ENCODE results near the gene FARS2.

FARS2 gene

DNA sequence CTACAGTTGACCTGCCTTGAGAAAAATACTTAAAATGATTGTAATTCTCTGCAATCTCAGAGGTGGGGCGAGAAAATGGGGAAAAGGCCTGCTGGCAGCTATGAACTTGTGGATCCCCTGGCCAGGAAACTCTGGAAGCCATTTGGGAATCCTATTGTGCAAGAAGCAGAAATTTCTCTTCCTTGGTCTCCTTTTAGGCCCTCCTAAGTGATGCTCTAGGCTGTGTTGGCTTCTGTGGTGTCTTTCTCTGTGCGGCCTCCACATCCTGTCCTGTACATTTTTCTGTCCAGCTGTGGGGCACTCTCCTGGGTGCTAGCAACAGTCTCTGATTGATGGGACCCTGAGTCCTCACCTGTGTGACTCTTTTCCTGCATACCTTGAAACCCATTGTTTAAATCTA is 290.9 kb downstream of the FARS2 start:
- H2BK120ac ChIP-seq (ENCODE audit: insufficient read depth, low read length, poor library complexity), result no peak overlapping the region
- no peak overlapping the region for H2BK12ac ChIP-seq (ENCODE audit: low read length)
- peaks cover 0 to 6% of the 10 kb centered on the region in 2 experiments for H3K4me1 ChIP-seq (ENCODE audit: control insufficient read depth in 1 of 2, insufficient read depth in 2 of 2, low read length in 2 of 2)
- DNase-seq, result no peak
- no peak overlapping the region for H3K4ac ChIP-seq (ENCODE audit: low read depth, low read length)
- H3K18ac ChIP-seq (ENCODE audit: low read length), result no peak overlapping the region
- H4K8ac ChIP-seq (ENCODE audit: low read depth, low read length), result no peak overlapping the region
- no peak overlapping the region for H4K12ac ChIP-seq (ENCODE audit: low read depth, low read length)
- peaks cover 3% of the 10 kb centered on the region for H3K9me3 ChIP-seq (ENCODE audit: insufficient read depth, low read depth, low read length)
- H3K27ac ChIP-seq (ENCODE audit: low read depth, low read length), result no peak overlapping the region
- H4K91ac ChIP-seq (ENCODE audit: low read depth, low read length), result no peak overlapping the region
- H3K4me2 ChIP-seq (ENCODE audit: low read length), result no peak overlapping the region
- no peaks in the 10 kb centered on the region for H3K79me2 ChIP-seq (ENCODE audit: control insufficient read depth, insufficient read depth, low read length, poor library complexity)
- H3K4me3 ChIP-seq (ENCODE audit: low read depth, low read length), result no peak overlapping the region
- peaks cover 0 to 4% of the 10 kb centered on the region in 2 experiments for H3K36me3 ChIP-seq (ENCODE audit: control insufficient read depth in 1 of 2, insufficient read depth in 2 of 2, low read length in 2 of 2)
- no peaks in the 10 kb centered on the region for H3K27me3 ChIP-seq (ENCODE audit: insufficient read depth, low read length)
- no peaks in the 10 kb centered on the region for H3K79me1 ChIP-seq (ENCODE audit: low read length)
- H3K9ac ChIP-seq (ENCODE audit: low read length), result no peak overlapping the region
- no peak overlapping the region for H2AK5ac ChIP-seq (ENCODE audit: low read length)
- no peak overlapping the region for H2AFZ ChIP-seq (ENCODE audit: insufficient read depth, low read length, poor library complexity)
- no peak overlapping the region for H2BK5ac ChIP-seq (ENCODE audit: low read depth, low read length, poor library complexity)
- WGBS (ENCODE audit: extremely low coverage, insufficient coverage, insufficient read length), result no CpG with 5 or more reads among the region's 2 CpGs
- no peak overlapping the region for H3K14ac ChIP-seq (ENCODE audit: low read length)
- no peak overlapping the region for H3K23ac ChIP-seq (ENCODE audit: low read length)

DNA sequence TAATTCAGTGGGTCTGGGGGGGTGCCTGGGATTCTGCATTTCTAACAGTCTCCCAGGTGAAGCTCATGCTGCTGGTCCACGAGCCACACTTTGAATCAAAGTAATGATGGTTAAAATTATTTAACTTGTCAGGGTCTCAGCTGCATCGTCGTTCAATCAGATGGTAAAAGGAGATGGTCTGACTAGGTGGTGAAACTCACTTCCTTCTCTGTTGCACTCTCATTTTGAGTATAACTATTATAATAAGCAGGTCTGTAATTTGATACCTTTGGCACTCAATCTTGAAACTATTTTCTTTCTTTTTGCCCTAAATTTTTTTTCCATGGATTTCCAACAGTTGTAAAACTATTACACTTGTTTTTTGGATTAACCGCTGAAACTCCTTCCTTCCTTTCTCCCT is 292.5 kb downstream of the FARS2 start:
- Histone ChIP-seq H3K27ac (ENCODE audit: low read depth, low read length) (no peak overlapping the region), H2BK120ac (ENCODE audit: insufficient read depth, low read length, poor library complexity) (no peak overlapping the region)
- WGBS (ENCODE audit: extremely low coverage, insufficient coverage, insufficient read length), result no CpG with 5 or more reads among the region's 4 CpGs

DNA sequence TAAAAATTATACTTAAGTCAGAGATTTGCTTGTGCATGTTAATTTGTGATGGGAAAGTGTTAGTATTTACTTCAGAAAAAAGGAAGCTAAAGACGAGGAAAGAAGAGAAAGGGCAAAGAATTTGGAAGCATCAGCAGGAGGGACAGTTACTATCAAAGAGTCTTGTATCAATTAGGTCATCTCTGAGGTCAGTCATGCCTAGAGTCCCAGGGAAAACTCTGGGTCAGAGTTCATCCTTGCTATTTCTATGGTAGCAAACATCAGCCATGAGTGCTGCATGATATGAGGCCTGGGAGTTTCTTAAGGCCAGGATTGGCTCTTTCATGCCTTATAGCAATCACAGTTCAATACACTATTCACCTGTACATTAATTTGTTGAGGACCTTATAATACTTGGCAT is 292.9 kb downstream of the FARS2 start:
- no peak overlapping the region for H2BK120ac ChIP-seq (ENCODE audit: insufficient read depth, low read length, poor library complexity)
- H3K4me2 ChIP-seq (ENCODE audit: low read length), result no peak overlapping the region
- H2BK12ac ChIP-seq (ENCODE audit: low read length), result no peak overlapping the region
- H2AFZ ChIP-seq (ENCODE audit: insufficient read depth, low read length, poor library complexity), result no peak overlapping the region
- no peak overlapping the region for H3K27ac ChIP-seq (ENCODE audit: low read depth, low read length)
- H3K4me1 ChIP-seq (ENCODE audit: control insufficient read depth in 1 of 2, insufficient read depth in 2 of 2, low read length in 2 of 2), result peaks cover 0 to 6% of the 10 kb centered on the region in 2 experiments
- H4K91ac ChIP-seq (ENCODE audit: low read depth, low read length), result no peak overlapping the region
- peaks cover 0 to 3% of the 10 kb centered on the region in 2 experiments for H3K36me3 ChIP-seq (ENCODE audit: control insufficient read depth in 1 of 2, insufficient read depth in 2 of 2, low read length in 2 of 2)
- no peak overlapping the region for H3K4me3 ChIP-seq (ENCODE audit: low read depth, low read length)
- no peaks in the 10 kb centered on the region for H3K79me1 ChIP-seq (ENCODE audit: low read length)
- H3K14ac ChIP-seq (ENCODE audit: low read length), result no peak overlapping the region
- H3K27me3 ChIP-seq (ENCODE audit: insufficient read depth, low read length), result no peaks in the 10 kb centered on the region
- H3K18ac ChIP-seq (ENCODE audit: low read length), result no peak overlapping the region
- H3K23ac ChIP-seq (ENCODE audit: low read length), result no peak overlapping the region
- H3K79me2 ChIP-seq (ENCODE audit: control insufficient read depth, insufficient read depth, low read length, poor library complexity), result no peaks in the 10 kb centered on the region
- no peak overlapping the region for H3K9ac ChIP-seq (ENCODE audit: low read length)
- H2BK5ac ChIP-seq (ENCODE audit: low read depth, low read length, poor library complexity), result no peak overlapping the region
- no peak for DNase-seq
- no peak overlapping the region for H2AK5ac ChIP-seq (ENCODE audit: low read length)
- H4K8ac ChIP-seq (ENCODE audit: low read depth, low read length), result no peak overlapping the region
- peaks cover 3% of the 10 kb centered on the region for H3K9me3 ChIP-seq (ENCODE audit: insufficient read depth, low read depth, low read length)
- no peak overlapping the region for H3K4ac ChIP-seq (ENCODE audit: low read depth, low read length)
- no CpG with 5 or more reads among the region's 1 CpG for WGBS (ENCODE audit: extremely low coverage, insufficient coverage, insufficient read length)
- H4K12ac ChIP-seq (ENCODE audit: low read depth, low read length), result no peak overlapping the region

More for the DNA sequence above, 292.5 kb downstream of the FARS2 start:
- no peak overlapping the region for H4K91ac ChIP-seq (ENCODE audit: low read depth, low read length)
- H3K79me2 ChIP-seq (ENCODE audit: control insufficient read depth, insufficient read depth, low read length, poor library complexity), result no peaks in the 10 kb centered on the region
- no peak overlapping the region for H3K4ac ChIP-seq (ENCODE audit: low read depth, low read length)
- DNase-seq, result no peak
- peaks cover 0 to 3% of the 10 kb centered on the region in 2 experiments for H3K36me3 ChIP-seq (ENCODE audit: control insufficient read depth in 1 of 2, insufficient read depth in 2 of 2, low read length in 2 of 2)
- H3K18ac ChIP-seq (ENCODE audit: low read length), result no peak overlapping the region
- no peak overlapping the region for H4K8ac ChIP-seq (ENCODE audit: low read depth, low read length)
- peaks cover 0 to 6% of the 10 kb centered on the region in 2 experiments for H3K4me1 ChIP-seq (ENCODE audit: control insufficient read depth in 1 of 2, insufficient read depth in 2 of 2, low read length in 2 of 2)
- no peak overlapping the region for H3K4me3 ChIP-seq (ENCODE audit: low read depth, low read length)
- no peak overlapping the region for H2BK12ac ChIP-seq (ENCODE audit: low read length)
- no peak overlapping the region for H3K4me2 ChIP-seq (ENCODE audit: low read length)
- H3K14ac ChIP-seq (ENCODE audit: low read length), result no peak overlapping the region
- H2AFZ ChIP-seq (ENCODE audit: insufficient read depth, low read length, poor library complexity), result no peak overlapping the region
- H3K23ac ChIP-seq (ENCODE audit: low read length), result no peak overlapping the region
- H2AK5ac ChIP-seq (ENCODE audit: low read length), result no peak overlapping the region
- H3K27me3 ChIP-seq (ENCODE audit: insufficient read depth, low read length), result no peaks in the 10 kb centered on the region
- peaks cover 3% of the 10 kb centered on the region for H3K9me3 ChIP-seq (ENCODE audit: insufficient read depth, low read depth, low read length)
- H3K9ac ChIP-seq (ENCODE audit: low read length), result no peak overlapping the region
- no peak overlapping the region for H4K12ac ChIP-seq (ENCODE audit: low read depth, low read length)
- H3K79me1 ChIP-seq (ENCODE audit: low read length), result no peaks in the 10 kb centered on the region
- no peak overlapping the region for H2BK5ac ChIP-seq (ENCODE audit: low read depth, low read length, poor library complexity)

DNA sequence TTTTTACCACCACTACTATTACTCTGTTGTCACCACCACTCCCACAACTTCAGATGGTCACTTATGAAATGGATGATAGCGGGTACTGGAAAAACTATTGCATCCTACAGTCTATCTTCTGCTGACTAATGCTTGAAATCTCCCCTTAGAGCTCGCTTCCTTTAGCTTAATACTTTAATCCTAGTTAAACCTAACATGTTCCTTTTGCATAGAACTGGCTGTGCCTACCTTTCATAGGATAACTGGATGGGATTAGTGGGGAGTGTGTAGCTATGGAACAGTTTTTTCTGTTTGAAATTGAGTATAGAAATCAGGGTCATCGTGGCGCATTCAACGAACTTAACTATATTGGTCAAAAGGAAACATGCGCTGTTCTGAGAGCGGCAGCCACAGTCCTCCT is 294.7 kb downstream of the FARS2 start:
- Histone ChIP-seq H3K4me3 (ENCODE audit: low read depth, low read length) (no peak overlapping the region), H3K23ac (ENCODE audit: low read length) (no peak overlapping the region), H3K4me2 (ENCODE audit: low read length) (no peak overlapping the region), H3K4me1 (ENCODE audit: control insufficient read depth in 1 of 2, insufficient read depth in 2 of 2, low read length in 2 of 2) (peaks cover 0 to 6% of the 10 kb centered on the region in 2 experiments), H3K9me3 (ENCODE audit: insufficient read depth, low read depth, low read length) (no peaks in the 10 kb centered on the region), H3K14ac (ENCODE audit: low read length) (no peak overlapping the region), H3K18ac (ENCODE audit: low read length) (no peak overlapping the region), H4K12ac (ENCODE audit: low read depth, low read length) (no peak overlapping the region), H3K79me1 (ENCODE audit: low read length) (no peaks in the 10 kb centered on the region), H3K4ac (ENCODE audit: low read depth, low read length) (no peak overlapping the region), H2AK5ac (ENCODE audit: low read length) (no peak overlapping the region), H3K9ac (ENCODE audit: low read length) (no peak overlapping the region), H2BK12ac (ENCODE audit: low read length) (no peak overlapping the region), H3K27ac (ENCODE audit: low read depth, low read length) (no peak overlapping the region), H4K91ac (ENCODE audit: low read depth, low read length) (no peak overlapping the region), H3K27me3 (ENCODE audit: insufficient read depth, low read length) (no peaks in the 10 kb centered on the region), H3K79me2 (ENCODE audit: control insufficient read depth, insufficient read depth, low read length, poor library complexity) (no peaks in the 10 kb centered on the region), H2BK5ac (ENCODE audit: low read depth, low read length, poor library complexity) (no peak overlapping the region), H2BK120ac (ENCODE audit: insufficient read depth, low read length, poor library complexity) (no peak overlapping the region), H3K36me3 (ENCODE audit: control insufficient read depth in 1 of 2, insufficient read depth in 2 of 2, low read length in 2 of 2) (no peaks in the 10 kb centered on the region), H4K8ac (ENCODE audit: low read depth, low read length) (no peak overlapping the region), H2AFZ (ENCODE audit: insufficient read depth, low read length, poor library complexity) (no peak overlapping the region)
- WGBS (ENCODE audit: extremely low coverage, insufficient coverage, insufficient read length), result no CpG with 5 or more reads among the region's 7 CpGs
- no peak for DNase-seq
